Measurements from ENCODE around the gene NUP50.

Gene NUP50

GRCh38 chr22:45217345-45217744 lies 53.6 kb downstream of the NUP50 start:
- Histone ChIP-seq H3K79me2 (no peaks in the 10 kb centered on the region), H3K27me3 (ENCODE audit: control insufficient read depth, insufficient read depth, low read length) (no peaks in the 10 kb centered on the region), H3K4me1 (no peaks in the 10 kb centered on the region), H3K9ac (no peak overlapping the region), H3K4me2 (ENCODE audit: low read length) (no peak overlapping the region), H3K36me3 (ENCODE audit: control insufficient read depth, insufficient read depth, low read length) (no peaks in the 10 kb centered on the region), H3K27ac (no peak overlapping the region), H3K9me3 (ENCODE audit: control insufficient read depth, low read length) (no peaks in the 10 kb centered on the region), H3K4me3 (ENCODE audit: low read depth, low read length) (no peak overlapping the region), H2AFZ (no peak overlapping the region)
- no peak for TF ChIP-seq CTCF (IDR thresholded peaks at IDR 0.05)

DNA sequence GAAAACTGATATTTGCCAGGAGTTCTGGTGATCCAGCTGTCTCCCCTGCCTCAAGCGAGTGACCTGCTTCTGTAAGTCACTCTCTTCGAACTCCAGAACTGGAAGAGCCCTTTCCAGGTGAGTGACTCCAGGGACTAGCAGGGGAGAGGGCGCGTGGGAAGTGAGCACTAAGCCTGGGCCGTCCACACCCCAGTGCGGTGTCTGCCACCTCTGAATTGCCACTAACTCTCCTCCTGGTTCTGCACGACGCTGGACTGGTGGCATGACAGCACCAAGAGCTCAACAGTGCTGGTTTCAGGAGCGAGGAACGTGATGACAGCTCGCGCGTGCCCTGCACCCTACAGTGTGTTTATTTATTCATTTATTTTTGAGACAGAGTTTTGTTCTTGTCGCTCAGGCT lies 54.1 kb downstream of the NUP50 start:
- no peak overlapping the region for H3K9ac ChIP-seq
- no peaks in the 10 kb centered on the region for H3K36me3 ChIP-seq (ENCODE audit: control insufficient read depth, insufficient read depth, low read length)
- no peaks in the 10 kb centered on the region for H3K27me3 ChIP-seq (ENCODE audit: control insufficient read depth, insufficient read depth, low read length)
- no peak for TF ChIP-seq CTCF (IDR thresholded peaks at IDR 0.05)
- H3K79me2 ChIP-seq, result no peaks in the 10 kb centered on the region
- no peak overlapping the region for H3K4me2 ChIP-seq (ENCODE audit: low read length)
- no peaks in the 10 kb centered on the region for H3K9me3 ChIP-seq (ENCODE audit: control insufficient read depth, low read length)
- no peak overlapping the region for H3K27ac ChIP-seq
- H2AFZ ChIP-seq, result no peak overlapping the region
- H3K4me1 ChIP-seq, result no peaks in the 10 kb centered on the region
- H3K4me3 ChIP-seq (ENCODE audit: low read depth, low read length), result no peak overlapping the region

- H2AFZ ChIP-seq, result no peak overlapping the region
- peaks cover 3% of the 10 kb centered on the region for H3K79me2 ChIP-seq
- H3K9ac ChIP-seq, result no peak overlapping the region
- H3K9me3 ChIP-seq (ENCODE audit: control insufficient read depth, low read length), result no peaks in the 10 kb centered on the region
- H3K4me1 ChIP-seq, result no peaks in the 10 kb centered on the region
- H3K4me2 ChIP-seq (ENCODE audit: low read length), result no peak overlapping the region
- no peak for TF ChIP-seq CTCF (IDR thresholded peaks at IDR 0.05)
- no peaks in the 10 kb centered on the region for H3K27me3 ChIP-seq (ENCODE audit: control insufficient read depth, insufficient read depth, low read length)
- no peaks in the 10 kb centered on the region for H3K36me3 ChIP-seq (ENCODE audit: control insufficient read depth, insufficient read depth, low read length)
- H3K27ac ChIP-seq, result no peak overlapping the region
- no peak overlapping the region for H3K4me3 ChIP-seq (ENCODE audit: low read depth, low read length)
Observed at GRCh38 chr22:45218976-45219375, 55.3 kb downstream of the NUP50 start.

GRCh38 chr22:45221201-45221600 lies 57.5 kb downstream of the NUP50 start:
- H3K9ac ChIP-seq, result no peak overlapping the region
- H3K4me2 ChIP-seq (ENCODE audit: low read length), result no peak overlapping the region
- no peaks in the 10 kb centered on the region for H3K4me1 ChIP-seq
- no peaks in the 10 kb centered on the region for H3K36me3 ChIP-seq (ENCODE audit: control insufficient read depth, insufficient read depth, low read length)
- TF ChIP-seq CTCF (IDR thresholded peaks at IDR 0.05), result no peak
- H3K79me2 ChIP-seq, result peaks cover 6% of the 10 kb centered on the region
- H3K27me3 ChIP-seq (ENCODE audit: control insufficient read depth, insufficient read depth, low read length), result no peaks in the 10 kb centered on the region
- no peak overlapping the region for H3K4me3 ChIP-seq (ENCODE audit: low read depth, low read length)
- H2AFZ ChIP-seq, result no peak overlapping the region
- no peak overlapping the region for H3K27ac ChIP-seq
- no peaks in the 10 kb centered on the region for H3K9me3 ChIP-seq (ENCODE audit: control insufficient read depth, low read length)

DNA sequence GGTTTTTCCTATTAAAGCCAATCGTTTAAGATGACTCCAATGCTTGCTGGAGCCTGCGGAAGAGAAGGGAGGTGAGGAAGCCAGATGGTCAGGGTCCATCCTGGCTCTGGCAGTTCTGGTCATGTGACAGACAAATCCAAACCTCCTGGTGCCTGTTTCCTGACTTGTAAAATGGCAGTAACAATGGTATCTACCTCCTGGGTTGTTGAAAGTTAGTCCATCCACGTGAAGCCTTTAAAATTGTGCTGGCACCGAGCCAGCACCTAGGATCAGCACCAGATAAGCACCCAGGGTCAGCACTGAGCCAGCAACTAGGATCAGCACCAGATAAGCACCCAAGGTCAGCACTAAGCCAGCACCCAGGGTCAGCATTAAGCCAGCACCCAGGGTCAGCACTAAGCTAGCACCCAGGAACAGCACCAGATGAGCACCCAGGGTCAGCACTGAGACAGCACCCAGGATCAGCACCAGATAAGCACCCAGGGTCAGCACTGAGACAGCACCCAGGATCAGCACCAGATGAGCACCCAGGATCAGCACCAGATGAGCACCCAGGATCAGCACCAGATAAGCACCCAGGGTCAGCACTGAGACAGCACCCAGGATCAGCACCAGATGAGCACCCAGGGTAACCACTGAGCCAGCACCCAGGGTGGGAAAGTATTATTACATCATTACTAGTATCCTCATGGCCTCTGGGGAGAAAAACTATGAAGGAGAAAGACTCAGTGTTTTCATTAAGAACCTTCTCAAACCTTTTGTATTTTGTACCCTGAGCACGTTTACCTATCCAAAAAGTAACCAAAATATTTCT lies 59.8 kb downstream of the NUP50 start:
- no peak overlapping the region for H3K4me3 ChIP-seq (ENCODE audit: low read depth, low read length)
- H3K27ac ChIP-seq, result no peak overlapping the region
- H3K36me3 ChIP-seq (ENCODE audit: control insufficient read depth, insufficient read depth, low read length), result no peaks in the 10 kb centered on the region
- TF ChIP-seq CTCF (IDR thresholded peaks at IDR 0.05), result no peak
- no peak overlapping the region for H3K4me2 ChIP-seq (ENCODE audit: low read length)
- H3K79me2 ChIP-seq, result peaks cover 8% of the 10 kb centered on the region
- H3K9ac ChIP-seq, result no peak overlapping the region
- H3K4me1 ChIP-seq, result no peaks in the 10 kb centered on the region
- no peaks in the 10 kb centered on the region for H3K27me3 ChIP-seq (ENCODE audit: control insufficient read depth, insufficient read depth, low read length)
- H3K9me3 ChIP-seq (ENCODE audit: control insufficient read depth, low read length), result no peaks in the 10 kb centered on the region
- H2AFZ ChIP-seq, result no peak overlapping the region

All from parathyroid adenoma (tissue), 2 donors.